GM10266 (cell line): ENCODE results near the gene PARP8.

ENCODE experiments used
- DNase-seq: peaks from one replicate; pipeline ENCODE4 v3.0.0; 2012; ENCODE audit errors: extremely low spot score
- CTCF ChIP-seq: IDR thresholded peaks from 2 replicates; pipeline ENCODE4 v1.5.1; 2012; ENCODE audit warnings: mild to moderate bottlenecking, low read depth; ENCODE audit not compliant: control insufficient read depth, insufficient read depth; ENCODE audit errors: missing control alignments

The PARP8 gene

GRCh38 chr5:50864466-50864865 lies 198.0 kb downstream of the PARP8 start:
- TF ChIP-seq CTCF, result no peak

GRCh38 chr5:50866415-50866814 lies 200.0 kb downstream of the PARP8 start:
- no peak for TF ChIP-seq CTCF
- DNase-seq, result no peak

More at GRCh38 chr5:50864466-50864865, 198.0 kb downstream of the PARP8 start:
- DNase-seq, result no peak

- no peak for TF ChIP-seq CTCF
- no peak for DNase-seq
These were observed 200.7 kb downstream of the PARP8 start for GRCh38 chr5:50867140-50867539.

GRCh38 chr5:50873595-50874277 lies 207.3 kb downstream of the PARP8 start:
- TF ChIP-seq CTCF, result no peak

GRCh38 chr5:50874306-50875001 lies 208.0 kb downstream of the PARP8 start:
- TF ChIP-seq CTCF, result no peak
- DNase-seq, result no peak

More at GRCh38 chr5:50873595-50874277, 207.3 kb downstream of the PARP8 start:
- no peak for DNase-seq

- no peak for DNase-seq
- TF ChIP-seq CTCF, result no peak
These were observed 208.5 kb downstream of the PARP8 start for GRCh38 chr5:50875002-50875344.

- DNase-seq, result no peak
- no peak for TF ChIP-seq CTCF
These were observed 212.0 kb downstream of the PARP8 start for GRCh38 chr5:50878470-50878869.
